Suppressor macrophage treated with lipopolysaccharide for 1 hour (primary cell): Measurements from ENCODE around the gene METTL21A.

Source experiments
- DNase-seq, 3 donors: peaks; one replicate each; pipeline ENCODE4 v3.0.0-alpha.2; 2020 to 2022

Gene METTL21A

DNA sequence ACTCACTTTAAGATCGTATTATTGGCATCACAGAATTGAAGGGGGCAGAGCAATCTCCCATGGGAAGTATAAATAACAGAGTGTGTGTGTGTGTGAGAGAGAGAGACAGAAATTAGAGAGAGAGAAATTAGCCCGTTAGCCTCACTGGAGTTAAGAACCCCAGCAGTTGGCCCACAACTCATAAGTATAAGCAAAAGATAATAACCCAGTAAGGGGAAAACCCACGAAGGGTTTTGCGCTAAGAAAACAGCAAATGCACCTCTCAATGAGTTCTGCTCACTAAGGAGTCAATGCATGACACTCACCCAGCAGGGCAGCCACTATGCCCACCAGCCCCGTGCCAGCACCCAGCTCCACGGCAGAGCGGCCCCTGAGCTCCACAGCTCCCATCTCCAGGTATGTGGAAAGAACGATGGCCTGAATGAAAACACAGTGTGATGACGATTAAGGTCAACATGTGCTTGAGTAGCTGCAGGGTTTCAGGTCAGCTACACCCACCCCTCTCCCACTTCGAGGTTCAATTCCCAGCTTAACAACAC is 3.6 kb downstream of the METTL21A start:
- no peak for DNase-seq

DNA sequence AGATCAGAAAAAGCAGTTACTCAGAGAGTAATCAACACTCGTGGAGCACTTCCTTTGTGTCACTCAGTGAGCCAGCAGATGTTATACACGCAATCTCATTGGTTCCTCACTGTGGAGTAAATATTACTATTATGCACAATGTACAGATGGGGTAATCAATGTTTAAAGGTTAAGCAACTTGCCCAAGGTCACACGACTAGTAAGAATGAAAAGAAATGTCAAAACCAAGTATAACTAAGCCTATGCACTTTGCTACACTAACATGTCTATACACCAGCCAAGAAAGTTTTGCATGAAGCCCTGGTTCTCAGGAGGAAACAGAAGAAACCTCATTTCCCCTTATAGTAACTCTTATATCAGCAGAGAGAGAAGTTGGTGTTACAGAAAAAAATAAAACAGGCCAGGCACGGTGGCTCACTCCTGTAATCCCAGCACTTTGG is 5.4 kb downstream of the METTL21A start:
- peak; percentile 62 to 79 (median 78) for DNase-seq

- DNase-seq = no peak
Observed at GRCh38 chr2:207617011-207617671, 8.1 kb downstream of the METTL21A start.

DNA sequence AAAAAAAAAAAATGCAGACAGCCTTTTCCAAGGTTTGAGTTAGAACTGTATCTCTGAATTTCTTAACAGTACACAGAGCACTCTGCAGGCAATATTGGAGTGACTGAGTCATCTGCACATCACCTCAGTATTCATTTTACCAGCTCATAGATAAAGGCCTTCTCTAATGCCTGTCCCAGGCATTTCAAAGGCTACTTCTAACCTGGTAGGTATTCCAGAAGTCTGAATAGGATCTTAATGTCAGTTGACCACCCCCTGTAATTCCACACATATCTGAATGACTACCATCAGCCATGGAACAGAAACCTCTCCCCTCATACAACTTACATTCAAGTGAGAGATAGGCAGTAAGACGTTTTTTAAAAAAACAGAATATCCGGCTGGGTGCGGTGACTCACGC is 9.0 kb downstream of the METTL21A start:
- no peak for DNase-seq

DNA sequence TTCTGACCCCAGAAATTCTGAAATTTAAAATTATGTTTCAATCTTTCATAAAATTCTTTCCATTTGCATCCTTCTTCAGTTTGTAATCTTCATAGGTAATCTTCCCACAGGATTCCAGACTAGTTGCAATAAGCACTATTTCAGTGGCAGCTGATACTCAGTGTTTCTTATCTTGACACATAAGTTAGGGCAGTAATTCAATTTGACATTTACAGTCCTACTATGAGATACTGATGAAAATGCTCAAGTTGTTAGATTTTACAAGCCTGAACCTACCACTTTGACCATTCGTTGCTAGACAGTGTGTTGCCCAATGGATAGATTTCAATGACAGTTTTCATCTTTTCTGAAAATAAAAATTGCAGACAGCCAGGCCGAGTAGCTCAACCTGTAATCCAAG is 10.4 kb downstream of the METTL21A start:
- DNase-seq = no peak

DNA sequence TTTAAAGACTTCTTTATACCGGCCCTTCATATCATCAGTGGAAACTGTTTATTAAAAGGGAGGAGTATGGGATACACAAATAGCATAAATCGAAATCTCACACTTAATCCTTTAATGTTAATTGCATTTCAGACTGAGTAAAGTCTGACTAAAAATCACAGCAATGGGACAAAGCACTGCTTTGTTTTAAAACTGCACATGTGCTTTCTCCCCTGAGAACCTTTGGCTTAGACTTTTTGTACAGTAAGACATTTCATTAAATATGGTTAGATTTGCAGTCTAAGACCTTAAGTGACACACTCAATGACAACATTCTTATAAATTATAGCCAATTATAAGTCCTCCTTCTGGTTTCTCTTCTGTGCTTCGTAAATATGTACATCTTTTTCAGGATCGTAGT is 12.5 kb downstream of the METTL21A start:
- DNase-seq = no peak

DNA sequence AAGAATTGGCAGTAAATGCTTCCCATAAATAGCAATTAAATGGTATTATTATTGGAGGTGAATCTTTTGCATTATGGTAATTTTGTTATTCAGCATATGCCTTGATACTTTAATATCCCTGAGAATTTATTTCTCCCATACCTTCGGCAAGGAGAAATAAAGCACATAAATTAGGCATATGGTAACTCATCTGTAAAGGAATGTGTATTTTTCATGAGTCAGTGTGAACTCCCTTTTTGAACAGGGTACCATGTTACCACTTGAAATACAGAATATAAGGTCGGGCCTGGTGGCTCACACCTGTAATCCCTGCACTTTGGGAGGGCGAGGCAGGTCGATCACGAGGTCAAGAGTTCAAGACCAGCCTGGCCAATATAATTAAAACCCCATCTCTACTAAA is 18.4 kb downstream of the METTL21A start:
- DNase-seq = no peak

- DNase-seq = no peak
Observed at GRCh38 chr2:207606399-207606798, 18.8 kb downstream of the METTL21A start.

- DNase-seq = no peak
Observed at GRCh38 chr2:207603486-207603885, 21.7 kb downstream of the METTL21A start.

- no peak for DNase-seq
Observed at GRCh38 chr2:207601774-207602173, 23.4 kb downstream of the METTL21A start.

DNA sequence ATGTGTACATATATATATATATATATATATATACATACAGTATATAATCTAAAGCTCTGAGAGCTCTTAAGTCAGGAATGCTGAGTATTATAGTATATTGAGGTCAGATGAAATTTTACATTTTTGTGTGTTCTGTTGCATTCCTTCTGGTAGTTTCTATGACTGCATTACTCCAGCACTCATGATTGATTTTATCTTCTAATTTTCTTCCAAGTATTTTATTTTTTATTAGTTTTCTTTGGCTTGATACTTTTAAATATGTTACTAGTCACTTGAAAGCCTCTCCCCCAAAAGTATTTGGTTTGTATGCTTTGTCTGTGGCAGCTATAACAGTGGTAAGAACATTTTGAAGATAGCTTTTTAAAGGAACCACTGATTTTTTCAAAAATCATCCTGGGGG is 25.0 kb downstream of the METTL21A start:
- no peak for DNase-seq

DNA sequence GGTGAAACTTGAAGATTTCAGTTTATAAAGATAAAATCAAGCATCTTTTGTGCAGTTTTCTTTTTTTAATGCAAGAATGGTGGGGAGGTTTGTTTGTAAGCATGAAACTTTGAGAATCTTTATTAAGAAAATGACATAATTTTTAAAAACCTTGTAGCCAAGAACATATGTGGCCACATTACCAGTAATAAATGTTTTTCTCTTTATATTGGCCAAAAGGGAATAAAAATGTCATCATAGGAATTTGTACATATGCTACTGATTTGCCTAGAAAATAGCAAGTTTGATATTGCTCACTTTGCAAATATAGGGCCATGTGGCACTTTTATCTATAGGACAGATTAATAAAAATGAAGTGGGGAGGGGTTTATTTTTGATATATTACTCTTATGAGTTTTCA is 25.6 kb downstream of the METTL21A start:
- DNase-seq = no peak

GRCh38 chr2:207594731-207595130 is 30.5 kb downstream of the METTL21A start:
- no peak for DNase-seq

DNA sequence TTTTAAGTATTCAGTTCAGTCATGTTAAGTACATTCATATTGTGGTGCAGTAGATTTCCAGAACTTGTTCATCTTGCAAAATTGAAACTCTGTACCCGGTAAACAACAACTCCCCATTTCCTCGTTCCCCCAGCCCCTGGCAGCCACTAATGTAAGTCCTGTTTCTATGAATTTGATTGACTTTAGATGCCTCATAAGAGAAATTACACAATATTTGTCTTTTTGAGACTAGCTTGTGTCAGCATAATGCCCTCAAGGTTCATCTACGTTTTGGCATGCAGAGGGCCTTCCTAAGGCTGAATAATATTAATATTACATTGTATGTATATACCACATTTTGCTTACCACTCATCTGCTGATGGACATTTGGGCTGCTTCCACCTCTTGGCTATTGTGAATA is 30.9 kb downstream of the METTL21A start:
- no peak for DNase-seq

DNA sequence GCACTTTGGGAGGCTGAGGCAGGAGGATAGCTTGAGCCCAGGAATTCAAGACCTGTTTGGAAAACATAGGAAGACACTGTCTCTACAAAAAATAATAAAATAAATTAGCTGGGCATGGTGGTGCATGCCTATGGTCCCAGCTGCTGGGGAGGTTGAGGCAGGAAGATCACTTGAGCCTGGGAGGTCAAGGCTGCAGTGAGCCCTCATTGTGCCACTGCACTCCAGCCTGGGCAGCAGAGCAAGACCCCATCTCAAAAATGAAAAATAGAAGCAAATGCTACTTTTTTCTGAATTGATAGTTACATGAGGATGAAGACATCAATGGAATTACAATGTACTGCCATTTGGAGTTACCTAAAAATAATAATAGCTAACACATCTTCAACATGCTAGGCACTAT is 31.9 kb downstream of the METTL21A start:
- no peak for DNase-seq

GRCh38 chr2:207589143-207589542 is 36.1 kb downstream of the METTL21A start:
- DNase-seq = no peak

DNA sequence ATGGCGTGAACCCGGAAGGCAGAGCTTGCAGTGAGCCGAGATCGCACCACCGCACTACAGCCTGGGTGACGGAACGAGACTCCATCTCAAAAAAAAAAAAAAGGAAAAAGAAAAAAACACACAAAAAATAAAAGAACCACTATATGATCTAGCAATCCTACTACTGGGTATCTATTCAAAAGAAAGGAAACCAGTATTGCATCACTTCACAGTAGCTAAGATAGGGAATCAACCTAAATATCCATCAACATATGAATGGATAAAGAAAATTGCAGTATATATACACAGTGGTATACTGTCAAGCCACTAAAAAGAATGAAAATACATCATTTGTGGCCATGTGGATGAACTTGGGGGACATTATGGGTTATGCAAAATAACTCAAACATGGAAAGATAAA is 37.9 kb downstream of the METTL21A start:
- no peak for DNase-seq

DNA sequence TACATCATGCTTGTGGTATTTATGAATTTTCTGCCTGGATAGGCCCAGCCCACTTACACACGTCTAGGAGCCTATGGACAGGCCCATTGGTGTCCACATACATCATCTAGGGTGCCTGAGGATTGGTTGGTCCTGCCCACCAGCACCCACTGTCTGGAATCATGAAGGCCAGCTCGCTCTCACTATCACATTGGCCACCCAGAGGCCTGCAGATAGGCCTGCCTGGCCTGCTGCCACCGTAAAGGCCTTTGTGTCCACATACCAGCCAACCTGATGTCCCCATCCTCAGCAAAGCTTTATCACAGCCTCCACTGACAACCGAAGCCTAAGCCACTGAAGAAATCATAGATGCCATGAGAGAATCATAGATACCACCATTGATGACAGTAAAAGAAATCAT is 40.2 kb downstream of the METTL21A start:
- DNase-seq = no peak

DNA sequence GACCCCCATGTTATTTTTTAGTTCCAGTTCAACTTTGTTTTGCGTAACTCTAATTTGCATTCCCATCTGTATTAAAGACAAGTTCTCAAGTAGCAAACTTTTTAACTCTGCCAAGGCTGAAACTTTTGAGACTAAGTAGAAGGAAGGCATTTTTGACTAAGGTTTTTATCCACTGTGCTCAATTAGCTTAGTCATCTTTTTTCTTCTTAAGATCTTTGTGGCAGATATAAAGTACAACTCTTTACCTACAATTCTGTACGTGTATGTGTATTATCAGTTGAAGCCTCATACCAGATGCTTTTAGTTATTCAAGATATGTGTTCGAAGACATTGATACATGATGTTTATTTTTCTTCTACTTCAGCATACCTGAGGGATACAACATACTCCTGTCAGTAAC is 53.8 kb downstream of the METTL21A start:
- no peak for DNase-seq

- no peak for DNase-seq
Observed at GRCh38 chr2:207567671-207568070, 57.5 kb downstream of the METTL21A start.

DNA sequence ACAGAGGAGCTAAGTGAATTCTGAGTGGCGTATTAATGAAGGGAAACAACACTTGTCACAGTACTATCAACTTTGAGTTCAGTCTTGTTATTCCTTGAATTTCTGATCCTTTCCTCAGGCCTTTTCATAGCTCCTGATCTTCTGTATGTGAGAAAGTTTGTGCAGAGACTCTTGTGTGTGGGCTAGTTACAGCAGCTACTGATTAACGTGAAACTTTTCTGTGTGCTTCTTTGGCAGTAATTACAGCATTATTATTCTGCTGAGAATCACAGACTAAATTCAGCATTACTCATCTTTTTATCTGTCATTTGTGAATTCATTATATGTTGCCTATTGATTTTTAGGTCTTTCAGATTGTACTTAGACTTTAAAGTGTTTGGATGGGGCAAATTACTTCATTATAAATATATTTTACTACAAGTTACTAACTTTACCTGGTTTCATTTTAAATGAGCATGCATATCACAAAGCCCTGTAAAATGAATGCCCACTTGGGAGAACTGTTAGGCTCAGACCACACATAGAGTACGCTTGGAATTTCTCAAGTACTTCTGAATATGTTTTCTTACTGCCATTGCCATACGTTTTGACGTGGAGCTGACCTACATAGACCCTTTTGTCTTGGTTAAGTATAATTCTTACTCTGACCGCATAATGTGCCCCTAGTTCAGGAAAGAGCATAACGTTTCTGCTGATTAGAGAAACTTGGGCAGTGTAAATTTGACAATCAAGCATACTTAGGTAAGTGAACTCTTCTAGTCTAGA is 59.3 kb downstream of the METTL21A start:
- DNase-seq = no peak
